GM23338 (cell line): ENCODE data around the gene NUDT16. TPM values are rescaled to one million over a fixed set of nuclear protein-coding genes. Genes with fewer than 3 reads are reported as not detected.

Source experiments
- ATAC-seq: fragments of 200-7000 bp; cut with Tn5 transposase; 3 replicates; pipeline ENCODE4 v1.9.1; 2020
- DNase-seq: peaks from one replicate; pipeline ENCODE4 v3.0.0-alpha.2; 2015; ENCODE audit warnings: low spot score
- H2AFZ ChIP-seq: fragments of 200-600 bp; sonication (generic); 2 replicates; pipeline ENCODE4 v1.8.0; 2016; ENCODE audit warnings: antibody characterized with exemption, mild to moderate bottlenecking, moderate library complexity
- H3F3A ChIP-seq: fragments of 200-600 bp; sonication (generic); replicated peaks from 2 replicates; pipeline ENCODE4 v1.8.0; 2017; ENCODE audit warnings: antibody characterized with exemption, mixed run types, low read depth
- H3K27ac ChIP-seq: fragments of 200-600 bp; sonication (generic); 2 replicates; pipeline ENCODE4 v1.6.1; 2016; ENCODE audit warnings: low read depth
- H3K27me3 ChIP-seq: fragments of 200-600 bp; sonication (generic); 2 replicates; pipeline ENCODE4 v1.8.0; 2016; ENCODE audit warnings: mild to moderate bottlenecking, mixed run types, moderate library complexity; ENCODE audit not compliant: insufficient read depth
- H3K36me3 ChIP-seq: fragments of 200-600 bp; sonication (generic); 2 replicates; pipeline ENCODE4 v1.8.0; 2016; ENCODE audit warnings: mild to moderate bottlenecking; ENCODE audit not compliant: insufficient read depth
- H3K4me1 ChIP-seq: fragments of 200-600 bp; sonication (generic); 2 replicates; pipeline ENCODE4 v1.8.0; 2016; ENCODE audit warnings: mild to moderate bottlenecking, moderate library complexity; ENCODE audit not compliant: insufficient read depth
- H3K4me2 ChIP-seq: fragments of 200-600 bp; sonication (generic); 2 replicates; pipeline ENCODE4 v1.7.1; 2017; ENCODE audit warnings: mixed run types
- H3K4me3 ChIP-seq: fragments of 200-600 bp; sonication (generic); 2 replicates; pipeline ENCODE4 v1.6.1; 2016; ENCODE audit warnings: mixed run types
- H3K79me2 ChIP-seq: fragments of 200-600 bp; sonication (generic); replicated peaks from 2 replicates; pipeline ENCODE4 v1.8.0; 2017; ENCODE audit warnings: mild to moderate bottlenecking; ENCODE audit not compliant: insufficient read depth
- H3K9me2 ChIP-seq: fragments of 200-600 bp; sonication (generic); 2 replicates; pipeline ENCODE4 v1.8.0; 2017; ENCODE audit not compliant: insufficient read depth
- H4K20me1 ChIP-seq: fragments of 200-600 bp; sonication (generic); replicated peaks from 2 replicates; pipeline ENCODE4 v1.8.0; 2017; ENCODE audit warnings: mild to moderate bottlenecking; ENCODE audit not compliant: insufficient read depth
- H3K27ac Mint-ChIP-seq: 2 replicates; pipeline ENCODE4 v1.8.0; 2020; ENCODE audit warnings: inconsistent platforms, mild to moderate bottlenecking, moderate library complexity, mixed read lengths
- H3K27me3 Mint-ChIP-seq: 3 replicates; pipeline ENCODE4 v1.8.0; 2022; ENCODE audit warnings: low read depth, mild to moderate bottlenecking, moderate library complexity, mixed read lengths, inconsistent platforms; ENCODE audit not compliant: insufficient read depth, poor library complexity
- H3K36me3 Mint-ChIP-seq: 3 replicates; pipeline ENCODE4 v1.8.0; 2021; ENCODE audit warnings: low read depth, mild to moderate bottlenecking, inconsistent platforms, moderate library complexity, mixed read lengths
- H3K4me1 Mint-ChIP-seq: 3 replicates; pipeline ENCODE4 v1.8.0; 2020; ENCODE audit warnings: mild to moderate bottlenecking, inconsistent platforms, mixed read lengths
- H3K4me3 Mint-ChIP-seq: 3 replicates; pipeline ENCODE4 v1.8.0; 2021; ENCODE audit warnings: moderate library complexity, mild to moderate bottlenecking, inconsistent platforms, mixed read lengths
- H3K9me3 Mint-ChIP-seq: 3 replicates; pipeline ENCODE4 v1.8.0; 2020; ENCODE audit warnings: moderate library complexity, mild to moderate bottlenecking, inconsistent platforms, mixed read lengths
- NANOG ChIP-seq: IDR thresholded peaks from 2 replicates; pipeline ENCODE4 v1.6.1; 2016; ENCODE audit warnings: antibody characterized with exemption, borderline replicate concordance
- POLR2AphosphoS5 ChIP-seq: IDR thresholded peaks from 2 replicates; pipeline ENCODE4 v1.6.1; 2016; ENCODE audit warnings: antibody characterized with exemption, low read depth
- ZNF114 ChIP-seq: fragments of 250-450 bp; sonication (Bioruptor Pico); IDR thresholded peaks from 2 replicates; pipeline ENCODE4 v1.5.0; 2020; ENCODE audit warnings: mild to moderate bottlenecking, moderate library complexity
- ZNF331 ChIP-seq: fragments of 250-450 bp; sonication (Bioruptor Pico); IDR thresholded peaks from 2 replicates; pipeline ENCODE4 v1.5.0; 2020; ENCODE audit warnings: low read depth, mild to moderate bottlenecking, moderate library complexity
- ZNF462 ChIP-seq: fragments of 250-450 bp; sonication (Bioruptor Pico); IDR thresholded peaks from 2 replicates; pipeline ENCODE4 v1.5.0; 2020; ENCODE audit warnings: mild to moderate bottlenecking, moderate library complexity
- long read RNA-seq: library from polyadenylated mRNA; unstranded; transcript quantifications from one replicate; pipeline ENCODE4 v2.0.0, GENCODE V29; 2020; ENCODE audit not compliant: unreplicated experiment
- polyA plus RNA-seq: library from polyadenylated mRNA; unstranded; fragments of >200 nt; fragmentation: Nextera tagmentation; extraction: Ambion mirVana; gene quantifications from 2 replicates; pipeline ENCODE4 v1.2.1, GENCODE V29; 2016
- total RNA-seq: library from RNA; depleted of rRNA; stranded (reverse); fragments of >200 nt; shearing (Covaris generic); gene quantifications from 2 replicates; pipeline ENCODE4 v1.2.3, GENCODE V29; 2014; rRNA removed
- TF ChIP-seq, protein P1 (sequence below): IDR thresholded peaks from one replicate; pipeline ENCODE4 v1.6.1; 2018; ENCODE audit warnings: antibody characterized with exemption; ENCODE audit not compliant: unreplicated experiment

NUDT16 gene
- total RNA-seq (14.6 and 15.4 TPM in 2 replicates), polyA plus RNA-seq (9.5 and 10.0 TPM in 2 replicates)
- long read RNA-seq, full-length matches to known transcripts: 13 of 13 reads
- long read RNA-seq, partial matches to known transcripts: 0 of 13 reads
- long read RNA-seq, other reads (novel, unspliced or antisense): 0 of 13 reads

DNA sequence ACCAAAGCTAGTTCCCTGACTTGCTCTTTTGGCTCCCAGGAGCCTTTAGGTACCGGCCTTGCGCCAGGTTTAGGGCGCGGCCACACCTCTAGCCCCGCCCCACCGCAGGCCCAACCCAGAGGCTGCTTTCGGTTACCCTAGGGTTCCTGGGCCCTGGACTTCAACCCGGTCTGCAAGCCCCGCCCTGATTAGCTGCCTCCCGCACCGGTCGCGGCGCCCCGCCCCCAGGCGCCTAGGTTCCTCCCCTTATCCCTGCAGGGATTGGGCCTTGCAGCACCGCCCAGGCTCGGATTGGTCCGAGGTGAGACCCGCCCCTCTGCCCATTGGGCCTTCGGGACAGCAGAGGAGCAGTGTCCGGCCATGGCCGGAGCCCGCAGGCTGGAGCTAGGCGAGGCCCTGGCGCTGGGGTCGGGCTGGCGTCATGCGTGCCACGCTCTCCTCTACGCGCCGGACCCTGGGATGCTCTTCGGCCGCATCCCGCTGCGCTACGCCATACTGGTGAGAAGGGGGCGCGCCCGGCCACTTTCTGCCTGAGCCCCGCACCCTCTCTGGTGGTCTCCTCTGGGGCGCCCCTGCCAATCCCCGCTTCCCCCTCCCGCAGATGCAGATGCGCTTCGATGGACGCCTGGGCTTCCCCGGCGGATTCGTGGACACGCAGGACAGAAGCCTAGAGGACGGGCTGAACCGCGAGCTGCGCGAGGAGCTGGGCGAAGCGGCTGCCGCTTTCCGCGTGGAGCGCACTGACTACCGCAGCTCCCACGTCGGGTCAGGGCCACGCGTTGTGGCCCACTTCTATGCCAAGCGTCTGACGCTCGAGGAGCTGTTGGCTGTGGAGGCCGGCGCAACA, at the start of gene NUDT16:
NUDT16 (plus strand) TSS at position 330 of the 847 bp plus-strand sequence; CDS start at position 361, 31 bp downstream.
- peak within 1 kb of the TSS; percentile 93 for H3K27ac ChIP-seq
- peaks cover 14% of the 10 kb centered on the region; the same call in 1 of the 2 replicates for H3K4me1 ChIP-seq
- Mint-ChIP-seq H3K4me3 (peak within 1 kb of the TSS; percentile 95), H3K36me3 (peaks cover 27% of the 10 kb centered on the region), H3K27me3 (peaks cover 6% of the 10 kb centered on the region), H3K4me1 (peaks cover 22% of the 10 kb centered on the region), H3K9me3 (peaks cover 2% of the 10 kb centered on the region; the same call in 1 of the 3 replicates), H3K27ac (peak within 1 kb of the TSS; percentile 97)
- peak within 1 kb of the TSS; percentile 99 for H3K4me2 ChIP-seq
- ATAC-seq (peak; percentile 97), DNase-seq (peak; percentile 99)
- TF ChIP-seq NANOG (no peak), ZNF114 (CRISPR knock-in tag) (no peak), ZNF331 (CRISPR knock-in tag) (no peak), POLR2AphosphoS5 (peak; percentile 93)
- TF ChIP-seq, protein P1, sequence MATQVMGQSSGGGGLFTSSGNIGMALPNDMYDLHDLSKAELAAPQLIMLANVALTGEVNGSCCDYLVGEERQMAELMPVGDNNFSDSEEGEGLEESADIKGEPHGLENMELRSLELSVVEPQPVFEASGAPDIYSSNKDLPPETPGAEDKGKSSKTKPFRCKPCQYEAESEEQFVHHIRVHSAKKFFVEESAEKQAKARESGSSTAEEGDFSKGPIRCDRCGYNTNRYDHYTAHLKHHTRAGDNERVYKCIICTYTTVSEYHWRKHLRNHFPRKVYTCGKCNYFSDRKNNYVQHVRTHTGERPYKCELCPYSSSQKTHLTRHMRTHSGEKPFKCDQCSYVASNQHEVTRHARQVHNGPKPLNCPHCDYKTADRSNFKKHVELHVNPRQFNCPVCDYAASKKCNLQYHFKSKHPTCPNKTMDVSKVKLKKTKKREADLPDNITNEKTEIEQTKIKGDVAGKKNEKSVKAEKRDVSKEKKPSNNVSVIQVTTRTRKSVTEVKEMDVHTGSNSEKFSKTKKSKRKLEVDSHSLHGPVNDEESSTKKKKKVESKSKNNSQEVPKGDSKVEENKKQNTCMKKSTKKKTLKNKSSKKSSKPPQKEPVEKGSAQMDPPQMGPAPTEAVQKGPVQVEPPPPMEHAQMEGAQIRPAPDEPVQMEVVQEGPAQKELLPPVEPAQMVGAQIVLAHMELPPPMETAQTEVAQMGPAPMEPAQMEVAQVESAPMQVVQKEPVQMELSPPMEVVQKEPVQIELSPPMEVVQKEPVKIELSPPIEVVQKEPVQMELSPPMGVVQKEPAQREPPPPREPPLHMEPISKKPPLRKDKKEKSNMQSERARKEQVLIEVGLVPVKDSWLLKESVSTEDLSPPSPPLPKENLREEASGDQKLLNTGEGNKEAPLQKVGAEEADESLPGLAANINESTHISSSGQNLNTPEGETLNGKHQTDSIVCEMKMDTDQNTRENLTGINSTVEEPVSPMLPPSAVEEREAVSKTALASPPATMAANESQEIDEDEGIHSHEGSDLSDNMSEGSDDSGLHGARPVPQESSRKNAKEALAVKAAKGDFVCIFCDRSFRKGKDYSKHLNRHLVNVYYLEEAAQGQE: no peak
- H3F3A ChIP-seq: no peaks in the 10 kb centered on the region
- H3K9me2 ChIP-seq: no peaks in the 10 kb centered on the region
- peak within 1 kb of the TSS; percentile 94 for H3K4me3 ChIP-seq
- H3K27me3 ChIP-seq: no peaks in the 10 kb centered on the region
- H2AFZ ChIP-seq: peak within 1 kb of the TSS; percentile 96
- H3K79me2 ChIP-seq: peaks cover 30% of the 10 kb centered on the region
- no peaks in the 10 kb centered on the region for H4K20me1 ChIP-seq
- H3K36me3 ChIP-seq: 0 out of 2 replicates have a peak, but pooled peaks cover 3% of the 10 kb centered on the region

DNA sequence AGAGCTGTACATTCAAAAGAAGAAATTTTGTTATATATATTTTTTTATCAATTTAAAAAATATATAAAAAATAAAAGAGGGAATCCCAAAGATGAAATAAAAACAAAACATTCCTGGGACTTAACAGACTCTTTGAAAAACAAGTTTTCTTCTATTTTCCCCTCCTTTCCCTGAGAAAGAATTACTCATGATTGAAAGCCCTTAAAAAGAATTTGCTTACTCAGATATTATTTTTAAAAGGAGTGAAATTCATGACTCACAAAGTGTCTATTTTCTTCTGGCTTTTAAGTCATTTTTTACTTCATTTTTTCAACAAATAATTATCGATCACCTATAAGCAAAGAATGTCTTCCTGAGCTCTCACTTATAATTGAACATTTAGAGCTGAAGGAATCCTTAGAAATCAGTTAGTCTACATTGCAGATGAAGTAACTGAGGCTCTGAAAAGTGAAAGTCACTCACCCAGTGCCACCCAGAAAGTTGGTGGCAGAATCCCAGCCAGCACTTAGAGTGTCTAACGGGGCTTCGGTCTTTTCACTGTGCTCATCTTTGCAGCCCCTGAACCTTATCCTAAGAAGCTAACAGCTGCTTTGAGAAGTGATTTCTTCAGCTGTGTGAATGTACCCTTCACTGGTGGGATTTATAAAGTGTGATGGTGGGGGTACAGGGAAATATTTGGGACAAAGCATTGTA, 42.5 kb upstream of the NUDT16 start:
- ATAC-seq (no peak), DNase-seq (no peak)
- Histone ChIP-seq H3K36me3 (no peaks in the 10 kb centered on the region), H3K79me2 (no peaks in the 10 kb centered on the region), H3K27me3 (no peaks in the 10 kb centered on the region), H2AFZ (no peak overlapping the region), H3K4me1 (no peaks in the 10 kb centered on the region), H4K20me1 (no peaks in the 10 kb centered on the region), H3K4me2 (no peak overlapping the region), H3F3A (no peaks in the 10 kb centered on the region), H3K9me2 (no peaks in the 10 kb centered on the region), H3K4me3 (no peak overlapping the region), H3K27ac (no peak overlapping the region)
- H3K36me3 Mint-ChIP-seq: peaks cover 11% of the 10 kb centered on the region
- peaks cover 1% of the 10 kb centered on the region for H3K27me3 Mint-ChIP-seq
- TF ChIP-seq ZNF462 (no peak), ZNF331 (CRISPR knock-in tag) (no peak)
- no peaks in the 10 kb centered on the region for H3K4me1 Mint-ChIP-seq
- no peak overlapping the region for H3K27ac Mint-ChIP-seq
- no peak overlapping the region for H3K4me3 Mint-ChIP-seq
- H3K9me3 Mint-ChIP-seq: peaks cover 19% of the 10 kb centered on the region
